DMS114 treated with DMSO at 0.1 percent for 48 hours (cell line): Measurements from ENCODE around the gene TMEM121B.
A peak's percentile ranks its signal among the peaks of the same experiment; 100 is the strongest.
"Not testable (repeated sequence)": the region's sequence is repeated elsewhere in the genome, so short reads cannot be mapped to it uniquely, and the experiment has no call there.

ENCODE experiments used
- DNase-seq: peaks from one replicate; lab custom pipeline; 2025; ENCODE audit not compliant: unreplicated experiment; lab: John Stamatoyannopoulos, UW

The TMEM121B gene

GRCh38 chr22:17121233-17122195, at the start of gene TMEM121B:
Gene TMEM121B (minus strand): TSS chr22:17121360. CDS start chr22:17121127, 233 bp downstream.
- DNase-seq = peak; percentile 71

- no peak for DNase-seq
Observed at GRCh38 chr22:17167486-17167885, 46.3 kb upstream of the TMEM121B start.

DNA sequence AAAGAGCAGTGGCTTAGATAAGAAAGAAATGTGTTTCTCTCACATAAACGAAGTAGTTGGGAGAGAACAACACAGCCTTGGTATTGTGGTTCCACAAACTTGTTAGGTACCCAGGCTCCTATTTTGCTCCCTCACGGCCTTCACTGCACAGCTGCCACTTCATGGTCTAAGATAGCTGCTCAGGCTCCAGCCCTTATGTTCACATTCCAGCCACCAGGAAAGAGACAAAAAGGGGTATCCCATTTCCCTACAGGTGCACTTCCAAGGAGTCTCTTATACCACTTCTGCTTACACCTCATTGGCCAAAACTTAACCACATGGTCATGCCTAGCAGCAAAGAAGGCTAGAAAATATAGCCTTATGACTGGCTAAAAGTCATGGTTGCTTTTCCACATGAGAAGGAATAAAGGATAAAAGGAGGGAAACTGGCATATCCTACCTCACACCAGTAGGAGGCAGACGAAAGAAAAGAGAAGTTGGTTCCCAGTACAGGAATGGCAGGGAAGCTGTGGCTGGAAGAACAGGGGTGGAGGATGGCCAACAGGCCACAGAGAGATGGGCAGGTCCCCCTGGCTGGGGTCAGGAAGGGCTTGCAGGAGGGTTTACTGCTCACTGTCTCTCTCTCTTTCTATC, 43.3 kb upstream of the TMEM121B start:
- DNase-seq = no peak

DNA sequence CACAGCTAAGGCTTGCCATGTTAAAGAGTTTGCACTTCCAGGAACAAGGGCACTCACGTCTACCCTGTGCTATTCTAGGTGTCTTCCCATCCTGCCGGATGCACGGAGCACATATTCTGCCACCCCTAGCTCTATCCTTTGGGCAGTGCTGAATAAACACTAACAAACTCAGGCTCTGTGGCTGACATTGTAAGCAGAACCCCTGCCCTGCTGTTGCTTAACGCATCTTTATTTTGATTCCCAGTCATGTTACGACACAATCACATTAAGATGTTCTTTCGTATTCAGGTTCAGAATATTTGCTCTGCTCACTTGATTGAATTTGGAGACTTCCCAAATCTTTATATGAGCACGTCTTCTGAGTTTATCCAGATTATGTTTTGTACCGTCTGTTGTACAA, 41.6 kb upstream of the TMEM121B start:
- DNase-seq = no peak

GRCh38 chr22:17161991-17162390, 40.8 kb upstream of the TMEM121B start:
- DNase-seq = no peak

- no peak for DNase-seq
Observed at GRCh38 chr22:17159504-17159951, 38.4 kb upstream of the TMEM121B start.

DNA sequence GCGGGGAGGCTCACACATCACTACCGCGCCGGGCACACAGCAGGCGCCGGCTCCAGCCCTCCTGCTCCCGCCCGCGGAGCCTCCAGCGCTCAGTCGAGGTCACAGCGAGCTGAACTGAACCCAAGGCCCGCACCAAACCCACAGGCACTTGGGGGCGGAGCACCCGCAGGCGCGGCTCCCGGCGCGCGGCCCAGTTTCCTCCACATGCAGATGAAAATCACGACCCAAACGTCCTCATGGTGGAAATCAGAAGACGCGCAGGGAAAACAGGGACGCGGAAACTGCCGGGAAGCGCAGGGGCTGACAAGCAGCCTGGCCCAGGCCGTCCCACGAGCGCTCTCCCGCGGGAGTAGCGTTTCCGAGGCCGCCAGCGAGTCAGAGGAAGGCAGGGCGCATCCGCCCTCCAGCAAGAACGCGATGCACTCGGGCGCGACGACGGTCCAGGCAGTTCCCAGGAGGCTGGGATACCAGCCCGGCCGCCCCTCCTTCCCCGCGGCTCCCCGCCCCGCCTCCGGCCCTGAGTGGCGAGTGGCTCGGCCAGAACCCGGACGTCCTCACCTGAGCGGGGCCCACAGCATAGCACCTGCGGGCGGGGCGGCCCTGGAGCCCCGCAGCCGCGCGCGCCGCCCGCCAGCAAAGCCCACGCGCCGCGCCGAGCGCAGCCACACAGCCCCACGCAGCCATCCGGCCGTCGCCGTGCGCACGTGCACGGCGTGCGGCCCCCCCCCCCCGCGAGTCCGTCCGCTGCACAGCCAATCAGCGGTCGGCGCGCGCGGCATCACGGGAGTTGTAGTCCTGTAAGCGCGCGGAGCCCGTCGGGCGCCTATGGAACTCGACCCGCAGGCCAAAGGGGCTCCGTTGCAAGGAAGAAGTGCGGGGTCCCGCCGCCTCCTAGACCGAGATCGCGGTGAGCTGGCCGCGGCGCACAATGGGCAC, 37.7 kb upstream of the TMEM121B start, which contains the start of gene HDHD5:
HDHD5 (minus strand) TSS at position 710 of the 936 bp plus-strand sequence; CDS start at position 684, 26 bp downstream.
- peak; percentile 68 for DNase-seq

GRCh38 chr22:17158176-17158567, 37.0 kb upstream of the TMEM121B start:
- no peak for DNase-seq

DNA sequence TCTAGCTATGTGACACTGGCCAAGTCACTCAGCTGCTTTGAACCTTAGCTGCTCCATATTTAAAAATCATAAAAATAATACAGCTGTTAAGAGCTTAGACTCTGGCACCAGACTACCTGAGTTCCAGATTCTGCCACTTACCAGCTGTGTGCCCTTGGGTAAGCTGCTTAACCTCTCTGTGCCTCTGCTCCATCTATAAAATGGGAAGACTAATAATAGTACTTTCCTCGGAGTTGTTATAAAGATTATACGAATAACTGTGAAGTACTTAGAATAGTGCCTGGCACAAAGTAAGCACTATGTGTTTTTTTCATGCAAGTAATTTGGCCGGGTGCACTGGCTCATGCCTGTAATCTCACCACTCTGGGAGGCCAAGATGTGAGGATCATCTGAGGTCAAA, 36.6 kb upstream of the TMEM121B start:
- DNase-seq = no peak

GRCh38 chr22:17155941-17156340, 34.8 kb upstream of the TMEM121B start:
- no peak for DNase-seq

DNA sequence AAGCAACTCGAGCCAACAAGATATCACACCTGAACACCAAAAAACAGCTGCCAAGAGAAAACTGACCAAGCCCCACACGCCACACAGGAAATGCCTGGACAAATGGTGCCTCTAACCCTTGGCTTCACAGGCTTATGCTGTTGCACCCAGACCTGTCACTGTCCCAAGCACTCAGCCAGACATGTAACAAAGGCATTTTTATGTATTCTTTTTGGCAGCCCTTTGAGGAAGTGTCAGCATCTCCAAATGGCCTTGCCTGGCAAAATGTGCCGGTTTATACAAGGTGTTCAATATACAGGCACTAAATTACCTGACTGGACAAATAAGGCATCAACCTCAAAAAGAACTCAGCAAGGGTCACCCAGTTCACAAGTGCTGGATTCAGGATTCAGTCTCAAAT, 31.8 kb upstream of the TMEM121B start:
- DNase-seq = no peak

GRCh38 chr22:17152340-17152739, 31.2 kb upstream of the TMEM121B start:
- DNase-seq = no peak

GRCh38 chr22:17149076-17149815, 28.1 kb upstream of the TMEM121B start:
- DNase-seq = no peak

DNA sequence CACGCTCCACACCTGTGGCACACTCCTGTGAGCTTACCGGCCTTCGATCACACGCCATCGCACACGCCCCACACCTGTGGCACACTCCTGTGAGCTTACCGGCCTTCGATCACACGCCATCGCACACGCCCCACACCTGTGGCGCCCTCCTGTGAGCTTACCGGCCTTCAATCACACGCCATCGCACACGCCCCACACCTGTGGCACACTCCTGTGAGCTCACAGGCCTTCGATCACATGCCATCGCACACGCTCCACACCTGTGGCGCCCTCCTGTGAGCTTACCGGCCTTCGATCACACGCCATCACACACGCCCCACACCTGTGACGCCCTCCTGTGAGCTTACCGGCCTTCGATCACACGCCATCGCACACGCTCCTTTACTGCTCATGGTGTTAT, 26.3 kb upstream of the TMEM121B start:
- not testable (repeated sequence) for DNase-seq

- DNase-seq = no peak
Observed at GRCh38 chr22:17145021-17145680, 24.0 kb upstream of the TMEM121B start.

- DNase-seq = no peak
Observed at GRCh38 chr22:17143826-17144225, 22.7 kb upstream of the TMEM121B start.

GRCh38 chr22:17143101-17143500, 21.9 kb upstream of the TMEM121B start:
- DNase-seq = no peak

DNA sequence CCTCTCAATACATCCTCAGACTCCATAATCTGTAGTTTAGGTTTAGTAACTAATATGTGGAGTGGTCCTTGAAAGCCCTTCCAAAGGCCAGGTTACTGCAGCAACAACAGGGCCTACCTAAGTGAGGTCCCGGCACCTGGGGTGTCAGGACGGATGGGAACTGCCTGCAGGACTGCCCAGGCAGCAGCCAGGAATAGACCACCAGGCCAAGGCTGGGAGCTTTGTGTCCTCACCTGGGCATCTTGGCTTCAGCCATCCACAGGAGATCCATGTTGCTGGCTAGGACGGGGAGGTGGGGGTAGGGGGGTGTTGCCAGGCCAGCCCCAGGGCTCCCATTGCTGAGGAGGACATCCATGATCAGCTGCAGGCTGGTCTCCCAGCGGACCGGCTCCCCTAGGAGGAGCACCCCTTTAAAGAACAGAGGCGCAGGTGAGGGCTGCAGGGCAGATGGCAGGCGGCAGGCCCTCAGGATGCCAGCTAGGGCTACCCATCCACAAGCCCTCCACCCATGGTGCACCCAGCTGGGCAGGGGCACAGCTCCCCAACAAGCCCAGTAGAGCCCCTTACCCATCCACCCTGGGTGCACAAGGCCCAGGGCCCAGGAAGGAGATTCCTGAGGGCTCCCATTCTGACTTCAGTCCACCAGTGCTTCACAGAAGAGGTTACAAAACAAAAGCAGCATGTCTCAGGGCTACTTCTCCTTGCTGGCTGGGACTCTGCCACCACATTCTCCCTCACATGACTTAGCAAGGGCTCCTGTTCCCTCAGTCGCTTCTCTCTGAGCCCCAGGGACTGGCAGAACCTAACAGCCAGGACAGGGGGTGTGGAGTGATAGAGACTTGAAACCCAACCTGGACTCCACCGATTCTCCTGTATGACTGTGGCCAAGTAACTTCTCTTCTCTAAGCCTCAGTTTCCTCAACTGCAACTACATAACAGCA, 19.9 kb upstream of the TMEM121B start:
- no peak for DNase-seq

- DNase-seq = no peak
Observed at GRCh38 chr22:17140022-17140421, 18.9 kb upstream of the TMEM121B start.
